DND-41 (cell line): ENCODE measurements around the gene GALNT18.

Experiments
- ATAC-seq: fragments of 200-7000 bp; cut with Tn5 transposase; 3 replicates; pipeline ENCODE4 v1.9.1; 2021; ENCODE audit warnings: low read depth; ENCODE audit not compliant: insufficient read depth
- DNase-seq: peaks from one replicate; pipeline ENCODE4 v3.0.0-alpha.2; 2020
- H2AFZ ChIP-seq: 2 replicates; pipeline ENCODE4 v1.6.0; 2012; ENCODE audit warnings: low read depth, low read length
- H3K27ac ChIP-seq: 2 replicates; pipeline ENCODE4 v1.5.1; 2012; ENCODE audit warnings: low read length, inconsistent platforms
- H3K27me3 ChIP-seq: fragments of 200-600 bp; sonication (generic); 2 replicates; pipeline ENCODE4 v1.6.0; 2012; ENCODE audit warnings: low read length, mild to moderate bottlenecking, inconsistent platforms; ENCODE audit not compliant: insufficient read depth, poor library complexity
- H3K36me3 ChIP-seq: 2 replicates; pipeline ENCODE4 v1.5.1; 2012; ENCODE audit warnings: low read length, inconsistent platforms; ENCODE audit not compliant: insufficient read depth
- H3K4me1 ChIP-seq: 2 replicates; pipeline ENCODE4 v1.5.1; 2012; ENCODE audit warnings: mild to moderate bottlenecking, low read length; ENCODE audit not compliant: insufficient read depth
- H3K4me2 ChIP-seq: 2 replicates; pipeline ENCODE4 v1.6.0; 2012; ENCODE audit warnings: mild to moderate bottlenecking, moderate library complexity, low read length, inconsistent platforms; ENCODE audit not compliant: insufficient read depth
- H3K4me3 ChIP-seq, 2 experiments: fragments of 200-600 bp in 1 of 2; shearing (Covaris generic) in 1 of 2; 2 replicates each; pipeline ENCODE4 v1.5.1; 2012 to 2016; ENCODE audit warnings: inconsistent platforms in 2 of 2, low read length in 2 of 2, mild to moderate bottlenecking in 2 of 2, low read depth in 1 of 2, moderate library complexity in 1 of 2
- H3K79me2 ChIP-seq: 2 replicates; pipeline ENCODE4 v1.6.0; 2012; ENCODE audit warnings: low read length, inconsistent platforms; ENCODE audit not compliant: insufficient read depth
- H3K9ac ChIP-seq: 2 replicates; pipeline ENCODE4 v1.6.0; 2012; ENCODE audit warnings: low read depth, mild to moderate bottlenecking, inconsistent platforms, low read length, moderate library complexity
- H3K9me3 ChIP-seq: 2 replicates; pipeline ENCODE4 v1.5.1; 2012; ENCODE audit warnings: low read length, moderate library complexity, mild to moderate bottlenecking, inconsistent platforms; ENCODE audit not compliant: insufficient read depth, severe bottlenecking
- H4K20me1 ChIP-seq: 2 replicates; pipeline ENCODE4 v1.6.0; 2012; ENCODE audit warnings: low read length; ENCODE audit not compliant: insufficient read depth
- CTCF ChIP-seq: IDR thresholded peaks from 2 replicates; pipeline ENCODE4 v1.5.1; 2012; ENCODE audit warnings: borderline replicate concordance, low read length, moderate library complexity, mild to moderate bottlenecking; ENCODE audit not compliant: poor library complexity, severe bottlenecking; ENCODE audit errors: extremely low read depth
- EZH2 ChIP-seq: IDR thresholded peaks from 3 replicates; pipeline ENCODE4 v1.6.1; 2012; ENCODE audit warnings: borderline replicate concordance, low read depth, mild to moderate bottlenecking, moderate library complexity, low read length, inconsistent platforms; ENCODE audit not compliant: severe bottlenecking

Gene GALNT18

GRCh38 chr11:11572386-11572785 is 49.4 kb downstream of the GALNT18 start:
- H3K27me3 ChIP-seq = no peaks in the 10 kb centered on the region
- H3K4me2 ChIP-seq = no peak overlapping the region
- H3K4me1 ChIP-seq = no peaks in the 10 kb centered on the region
- ATAC-seq (no peak), DNase-seq (no peak)
- TF ChIP-seq CTCF = no peak
- TF ChIP-seq EZH2 = no peak
- no peaks in the 10 kb centered on the region; the same call in 1 of the 2 replicates for H4K20me1 ChIP-seq
- no peak overlapping the region for H3K9ac ChIP-seq
- no peaks in the 10 kb centered on the region for H3K9me3 ChIP-seq
- no peaks in the 10 kb centered on the region for H3K79me2 ChIP-seq
- no peaks in the 10 kb centered on the region for H3K36me3 ChIP-seq
- H3K27ac ChIP-seq = no peak overlapping the region
- H2AFZ ChIP-seq = no peak overlapping the region
- H3K4me3 ChIP-seq = no peak overlapping the region

DNA sequence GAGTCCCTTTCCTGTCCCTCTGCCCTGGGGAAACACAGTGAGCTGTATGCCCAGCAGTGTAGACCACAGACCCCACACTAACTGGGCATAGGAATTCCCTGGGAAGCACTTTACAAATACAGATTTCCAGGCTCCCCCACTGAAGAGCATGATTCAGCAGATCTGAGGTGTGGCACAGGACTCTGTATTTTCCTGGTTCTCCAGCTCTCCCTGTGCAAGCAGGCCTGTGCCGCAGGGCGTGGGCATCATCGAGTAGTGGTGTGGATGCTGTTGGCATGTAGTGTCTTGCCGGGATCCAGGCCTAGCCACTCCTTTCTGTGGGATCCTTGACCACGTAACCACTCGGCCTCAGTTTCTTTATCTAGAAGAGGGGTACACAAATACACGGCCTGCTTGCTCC is 49.9 kb downstream of the GALNT18 start:
- ATAC-seq (no peak), DNase-seq (no peak)
- Histone ChIP-seq H3K79me2 (no peaks in the 10 kb centered on the region), H2AFZ (no peak overlapping the region), H3K4me1 (no peaks in the 10 kb centered on the region), H3K4me2 (no peak overlapping the region), H3K9me3 (no peaks in the 10 kb centered on the region), H3K27me3 (no peaks in the 10 kb centered on the region), H4K20me1 (no peaks in the 10 kb centered on the region; the same call in 1 of the 2 replicates), H3K36me3 (no peaks in the 10 kb centered on the region), H3K9ac (no peak overlapping the region), H3K4me3 (no peak overlapping the region), H3K27ac (no peak overlapping the region)
- no peak for TF ChIP-seq EZH2
- TF ChIP-seq CTCF = no peak

DNA sequence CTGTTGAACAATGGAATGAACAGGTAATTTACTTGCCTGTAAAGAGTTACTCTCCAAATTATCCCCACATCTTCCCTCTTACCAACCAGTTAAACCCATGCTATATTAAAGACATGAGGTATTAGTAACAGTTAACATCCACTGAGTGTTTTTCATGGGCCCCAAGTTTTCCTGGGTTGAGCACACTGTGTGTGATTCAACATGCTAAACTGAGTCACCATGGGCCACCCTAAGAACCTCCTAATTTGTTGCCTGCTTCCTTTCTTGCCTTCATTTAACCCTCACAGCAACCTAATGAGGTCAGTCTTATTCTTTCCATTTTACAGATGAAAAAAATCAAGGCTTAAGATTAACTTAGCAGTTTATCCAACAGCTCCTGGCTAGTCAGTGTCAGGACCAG is 51.0 kb downstream of the GALNT18 start:
- H3K9ac ChIP-seq = no peak overlapping the region
- no peak overlapping the region for H3K27ac ChIP-seq
- TF ChIP-seq CTCF (no peak), EZH2 (no peak)
- H3K4me1 ChIP-seq = no peaks in the 10 kb centered on the region
- ATAC-seq (no peak), DNase-seq (no peak)
- no peaks in the 10 kb centered on the region for H4K20me1 ChIP-seq
- H3K4me2 ChIP-seq = no peak overlapping the region
- no peak overlapping the region for H2AFZ ChIP-seq
- no peak overlapping the region for H3K4me3 ChIP-seq
- no peaks in the 10 kb centered on the region for H3K27me3 ChIP-seq
- H3K9me3 ChIP-seq = no peaks in the 10 kb centered on the region
- H3K79me2 ChIP-seq = no peaks in the 10 kb centered on the region
- no peaks in the 10 kb centered on the region for H3K36me3 ChIP-seq
